Stimulated activated CD8-positive, alpha-beta memory T cell treated with anti-CD3 and anti-CD28 coated beads, Interleukin-7, amount 100 ng/mL, for 48 hours (primary cell): ENCODE measurements around the gene GRIA3.

Experiments
- DNase-seq, 2 donors: peaks; one replicate each; pipeline ENCODE4 v3.0.0-alpha.2; 2020; ENCODE audit warnings: low read depth in 1 of 2; ENCODE audit errors: extremely low read depth in 1 of 2

Gene GRIA3

DNA sequence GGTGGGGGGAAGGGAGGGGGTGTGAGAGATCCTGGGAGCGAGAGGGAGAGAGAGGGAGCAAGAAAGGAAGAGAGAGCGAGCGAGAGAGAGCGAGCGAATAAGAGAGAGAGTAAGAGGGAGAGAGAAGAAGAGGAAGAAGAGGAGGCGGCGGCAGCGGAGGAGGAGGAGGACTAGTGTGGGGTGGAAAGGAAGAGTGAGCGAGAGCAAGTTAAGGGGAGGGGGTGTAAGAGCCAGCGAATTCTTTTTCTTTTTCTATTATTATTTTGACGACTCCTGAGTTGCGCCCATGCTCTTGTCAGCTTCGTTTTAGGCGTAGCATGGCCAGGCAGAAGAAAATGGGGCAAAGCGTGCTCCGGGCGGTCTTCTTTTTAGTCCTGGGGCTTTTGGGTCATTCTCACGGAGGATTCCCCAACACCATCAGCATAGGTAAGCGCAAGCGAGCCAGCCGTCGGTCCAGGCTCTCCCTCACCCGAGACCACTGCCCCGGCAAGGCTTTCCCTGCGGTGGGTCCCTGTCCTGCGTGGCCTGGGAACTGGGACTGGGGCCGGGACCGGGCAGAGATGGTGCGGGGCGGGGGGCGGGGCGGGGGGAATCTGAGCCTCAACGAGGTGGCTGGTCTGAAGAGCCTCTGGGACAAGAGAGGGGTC is at the start of gene GRIA3:
Gene GRIA3, plus strand, starts transcription at position 60 of the 647 bp plus-strand sequence. Its CDS starts 258 bp downstream, at position 318.
- DNase-seq, result no peak

DNA sequence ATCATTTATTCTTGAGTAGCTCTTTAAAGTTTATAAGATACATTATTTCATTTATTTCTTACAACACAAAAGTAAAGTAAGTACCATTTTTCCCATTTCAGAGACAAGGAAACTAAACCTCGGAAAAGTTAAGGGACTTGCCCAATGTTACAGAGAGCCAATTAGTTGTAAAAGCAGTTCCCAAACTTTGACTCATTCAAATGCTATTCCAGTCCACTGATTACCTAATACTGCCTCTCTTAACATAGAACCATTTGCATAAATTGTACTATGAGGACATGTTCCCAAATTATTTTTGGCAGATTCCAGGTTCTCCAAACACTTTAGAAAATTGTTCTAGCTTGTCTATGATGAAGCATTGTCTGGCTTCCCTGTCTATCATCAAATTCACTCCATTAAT is 45.6 kb upstream of the GRIA3 start:
- DNase-seq, result no peak

DNA sequence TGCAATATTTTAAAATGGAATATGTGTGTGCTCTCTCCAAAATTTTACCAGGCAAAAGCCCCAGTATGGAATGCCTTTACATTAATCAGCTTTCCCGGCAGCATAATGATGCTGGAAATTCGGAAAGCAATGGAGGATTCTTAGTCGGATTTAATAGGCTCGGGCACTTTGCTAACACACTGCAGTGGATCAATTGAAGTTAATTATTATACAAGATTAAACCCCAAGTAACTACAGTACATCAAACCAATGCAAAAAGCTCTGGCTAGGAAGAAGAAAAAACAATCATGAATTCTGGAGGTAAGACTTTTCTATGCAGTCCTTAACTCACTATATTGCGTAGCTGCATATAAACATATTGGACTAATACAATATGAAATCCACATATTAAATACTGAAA is 43.6 kb upstream of the GRIA3 start:
- no peak for DNase-seq

DNA sequence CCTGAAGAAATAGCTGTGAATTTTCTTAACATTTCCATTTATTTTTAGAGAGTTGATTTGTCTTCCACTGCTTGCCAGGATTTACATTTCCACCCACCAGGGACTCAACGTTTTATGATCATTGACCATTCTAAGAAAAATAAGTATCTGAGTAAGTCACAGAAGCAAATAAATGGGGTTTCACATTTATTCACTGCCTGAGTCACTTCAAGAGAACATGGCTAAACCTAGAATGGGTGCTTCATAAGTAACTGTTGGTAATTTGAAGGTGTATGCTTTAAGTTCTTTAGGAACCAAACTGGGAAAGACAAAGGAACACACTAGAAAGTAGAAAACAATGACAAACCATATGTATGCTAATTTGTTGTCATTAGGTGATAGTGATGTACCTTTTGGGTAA is 43.2 kb upstream of the GRIA3 start:
- DNase-seq, result no peak

DNA sequence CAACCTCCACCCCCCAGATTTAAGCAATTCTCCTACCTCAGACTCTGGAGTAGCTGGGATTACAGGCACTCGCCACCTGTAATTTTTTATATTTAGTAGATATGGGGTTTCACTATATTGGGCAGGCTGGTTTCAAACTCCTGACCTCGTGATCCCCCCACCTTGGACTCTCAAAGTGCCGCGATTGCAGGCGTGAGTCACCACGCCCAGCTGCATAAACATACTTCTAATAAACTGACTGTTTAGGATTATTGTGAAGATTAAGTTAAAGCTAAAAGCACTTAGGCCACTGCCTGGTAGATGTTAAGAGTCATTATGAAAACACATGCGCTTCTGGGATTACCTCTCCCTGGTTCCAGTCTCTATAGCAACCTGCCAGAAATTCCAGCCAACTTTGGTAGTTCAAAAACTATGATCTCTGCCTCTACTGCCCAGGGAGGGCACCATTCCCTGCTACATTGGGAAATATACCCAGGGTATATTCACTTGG is 30.2 kb upstream of the GRIA3 start:
- no peak for DNase-seq

DNA sequence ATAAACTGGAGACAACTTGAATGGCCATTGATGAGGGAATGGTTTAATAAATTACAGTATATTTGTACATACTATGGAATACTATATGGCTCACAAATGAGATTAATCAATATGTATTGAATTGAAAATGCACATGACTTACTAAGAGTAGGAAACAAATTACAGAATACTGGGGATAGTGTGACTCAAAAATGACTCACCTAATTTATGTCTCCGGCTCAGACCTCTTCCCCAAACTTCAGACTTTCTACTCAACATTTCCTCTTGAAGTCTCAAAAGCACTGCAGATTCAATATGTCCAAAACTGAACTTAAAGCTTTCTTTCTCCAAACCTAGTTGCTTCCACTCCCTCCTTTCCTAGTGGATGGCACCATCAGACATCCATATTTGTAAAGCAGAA is 28.8 kb upstream of the GRIA3 start:
- DNase-seq, result no peak

DNA sequence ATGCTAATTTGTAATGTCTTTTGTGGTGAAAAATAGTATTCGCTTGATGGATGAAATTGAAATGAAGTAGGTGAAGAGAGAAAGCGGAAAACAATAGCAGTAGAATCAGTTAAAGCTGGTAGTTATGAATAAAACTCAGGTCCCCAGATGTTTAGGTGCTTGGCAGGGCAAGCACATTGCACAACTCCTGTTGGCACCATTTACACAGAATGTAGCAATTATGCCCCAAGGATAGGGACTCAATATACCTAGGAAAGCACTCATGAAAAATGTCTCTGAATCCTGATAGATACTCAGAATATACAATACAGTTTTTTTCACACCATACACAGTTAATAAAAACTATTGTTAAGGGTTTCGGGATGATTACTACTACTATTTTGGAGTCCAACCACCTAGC is 26.5 kb upstream of the GRIA3 start:
- no peak for DNase-seq

DNA sequence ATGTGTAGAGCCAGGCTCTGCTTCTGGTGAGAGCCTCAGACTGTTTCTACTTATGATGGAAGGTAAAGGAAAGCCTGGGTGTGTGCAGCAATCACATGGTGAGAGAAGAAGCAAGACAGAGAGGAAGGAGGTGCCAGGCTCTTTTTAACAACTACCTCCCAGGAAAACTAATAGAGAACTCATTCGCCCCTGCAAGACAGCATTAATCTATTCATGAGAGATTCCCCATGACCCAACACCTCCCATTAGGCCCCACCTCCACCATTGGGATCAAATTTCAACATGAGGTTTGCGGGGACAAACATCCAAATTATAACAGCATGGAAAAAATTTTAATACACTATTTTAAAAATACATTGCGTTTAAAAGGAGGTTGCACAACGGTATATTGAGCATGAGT is 24.7 kb upstream of the GRIA3 start:
- DNase-seq, result no peak

DNA sequence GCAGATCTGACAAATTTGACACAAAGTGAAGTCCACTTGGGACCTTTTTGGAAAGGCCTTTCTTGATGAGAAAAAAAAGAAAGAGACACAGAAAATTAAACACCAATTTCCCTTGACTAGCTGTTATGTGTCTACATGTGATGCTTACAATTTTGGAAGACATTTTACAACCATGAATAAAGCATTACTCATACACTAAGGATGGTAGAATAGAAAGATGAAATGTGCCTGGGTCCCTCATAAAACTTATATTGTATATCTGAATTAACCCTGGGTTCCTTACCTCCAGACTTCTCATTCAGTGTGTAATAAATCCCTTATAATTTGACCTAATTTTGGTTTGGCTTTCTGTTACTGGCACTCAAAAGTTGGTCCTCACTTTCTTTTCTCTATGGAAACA is 16.5 kb upstream of the GRIA3 start:
- no peak for DNase-seq

DNA sequence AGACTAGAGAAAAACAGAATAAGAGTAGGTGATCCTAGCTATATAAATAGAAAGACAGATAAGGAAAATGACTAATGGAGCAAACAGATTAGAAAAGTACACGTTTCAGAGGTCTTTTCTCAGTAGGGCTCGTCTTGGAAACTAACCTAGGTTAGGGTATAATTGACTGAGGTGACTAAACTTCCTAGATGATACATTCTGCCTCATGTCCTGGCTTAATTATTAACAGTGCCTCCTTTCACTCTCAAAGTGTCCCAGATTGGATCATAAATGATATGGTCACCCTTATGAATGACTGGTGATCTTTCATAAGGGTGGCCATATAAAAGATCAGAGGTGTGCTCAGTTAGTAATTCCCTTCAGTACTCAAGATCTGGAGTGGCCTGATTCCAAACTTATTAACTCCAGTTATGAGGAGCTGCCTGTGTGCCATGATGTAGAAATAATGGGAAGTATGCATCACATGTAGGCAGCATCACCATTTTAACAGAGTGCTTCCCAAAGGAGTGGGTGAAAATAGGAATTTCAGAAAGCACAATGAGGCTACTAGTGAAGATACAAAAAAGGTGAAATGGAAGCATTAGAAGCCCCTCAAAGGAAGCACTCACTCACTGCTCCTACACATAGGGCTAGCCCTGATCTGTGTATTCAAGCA is 14.7 kb upstream of the GRIA3 start:
- DNase-seq, result no peak

DNA sequence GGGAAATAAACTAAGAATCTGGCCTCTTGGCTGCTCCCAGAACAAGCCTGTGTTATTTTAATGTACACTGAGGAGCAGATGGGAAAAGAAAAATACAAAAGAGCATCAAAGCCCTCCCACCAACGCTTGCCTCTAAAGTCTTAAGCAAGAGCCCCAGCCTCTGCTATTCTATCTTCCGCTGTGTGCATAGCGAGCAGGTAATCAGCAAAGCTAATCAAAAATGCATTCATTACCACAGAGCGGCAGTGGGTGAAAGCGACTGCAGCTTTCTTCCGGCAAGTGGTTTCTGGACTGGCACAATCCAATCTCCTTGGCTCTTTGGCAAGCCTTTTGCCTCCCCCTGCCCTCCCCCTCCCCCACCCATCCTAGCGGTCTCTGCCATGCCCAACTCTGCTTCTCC is 13.5 kb upstream of the GRIA3 start:
- DNase-seq, result no peak

DNA sequence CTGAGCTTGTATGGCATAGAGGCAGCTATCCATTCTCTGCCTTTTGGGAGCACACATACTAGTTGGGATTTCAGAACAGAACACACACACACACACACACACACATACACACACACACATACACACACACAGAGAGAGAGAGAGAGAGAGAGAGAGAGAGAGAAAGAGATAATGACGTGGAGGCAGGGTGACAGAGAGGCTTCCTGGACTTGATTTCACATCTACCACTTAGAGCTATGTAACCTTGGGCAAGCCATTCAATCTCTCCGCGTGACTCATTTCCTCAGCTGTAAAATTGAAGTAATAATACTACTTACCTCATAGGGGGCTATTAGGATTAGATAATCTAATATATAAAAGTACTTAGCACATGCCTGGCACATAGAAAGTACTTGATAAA is 12.3 kb upstream of the GRIA3 start:
- no peak for DNase-seq

DNA sequence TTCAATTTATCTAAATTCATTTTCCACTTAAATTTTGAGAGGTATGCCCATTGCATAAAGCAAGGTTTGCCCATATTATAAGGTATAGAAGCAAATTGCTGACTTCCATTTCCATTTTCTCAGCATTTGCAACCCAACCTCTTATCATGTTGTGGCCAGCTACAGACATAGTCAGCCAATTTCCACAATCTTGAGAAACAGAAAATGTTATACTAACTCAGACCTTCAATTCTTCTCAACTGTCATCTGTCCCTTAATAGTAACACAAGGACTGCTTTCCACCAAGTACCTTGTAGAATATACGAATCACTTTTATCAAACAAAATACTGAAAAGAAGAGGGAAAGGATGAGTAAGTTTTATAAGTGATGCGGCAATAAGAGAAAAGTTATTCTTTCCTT is 11.2 kb upstream of the GRIA3 start:
- no peak for DNase-seq

DNA sequence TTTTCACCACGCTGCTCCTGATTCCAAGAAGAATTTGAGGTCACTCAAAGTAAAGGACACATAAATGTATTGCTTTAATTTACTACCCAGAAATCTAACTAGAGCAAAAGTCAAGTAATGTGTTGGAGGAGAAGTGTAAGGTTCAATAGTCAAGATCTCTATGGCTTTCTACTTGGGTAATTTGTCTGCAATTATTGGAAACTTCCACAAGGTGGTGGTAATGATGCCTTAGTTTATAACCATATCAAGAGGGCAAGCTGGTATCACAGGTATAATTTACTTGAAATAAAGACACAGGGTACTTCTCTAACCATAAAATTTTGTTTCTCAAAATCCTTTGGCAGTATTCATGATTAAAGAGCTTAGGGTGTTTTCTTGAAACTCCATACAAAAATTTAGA is 10.2 kb upstream of the GRIA3 start:
- DNase-seq, result no peak

DNA sequence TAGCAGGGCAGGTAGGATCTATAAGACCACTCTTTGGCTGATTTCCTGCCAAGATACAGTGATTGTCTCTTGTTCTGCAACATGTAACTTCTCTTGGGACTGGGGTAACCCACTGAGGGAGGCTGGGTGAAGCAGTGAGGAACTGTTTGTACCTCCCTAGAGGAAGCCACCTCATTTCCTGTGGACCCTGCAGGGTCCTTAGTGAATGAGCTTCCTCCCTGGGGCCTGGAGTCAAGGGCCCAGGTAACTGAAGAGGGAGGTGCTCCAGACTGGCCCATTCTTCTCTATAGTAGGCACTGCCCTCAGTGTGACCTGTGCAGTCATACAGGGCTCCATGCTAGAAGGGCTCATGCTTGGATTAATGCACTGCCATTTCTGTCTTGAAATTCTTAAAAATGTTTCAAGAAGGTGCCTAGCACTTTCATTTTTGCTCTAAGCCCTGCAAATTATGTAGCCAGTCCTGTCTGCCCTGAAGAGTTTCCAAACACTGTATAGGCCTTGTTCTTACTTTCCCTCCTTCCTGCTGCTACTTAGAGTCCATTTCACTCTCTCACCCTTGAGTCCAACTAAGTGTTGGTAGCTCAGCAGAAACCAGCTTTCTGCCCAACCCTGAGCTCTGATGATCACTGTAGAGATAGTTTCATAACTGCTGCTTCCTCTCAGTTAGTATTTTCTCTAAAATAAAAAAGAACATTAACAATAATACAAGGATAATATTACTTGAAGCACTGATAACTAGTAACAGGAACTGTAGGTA is 8.5 kb upstream of the GRIA3 start:
- no peak for DNase-seq

DNA sequence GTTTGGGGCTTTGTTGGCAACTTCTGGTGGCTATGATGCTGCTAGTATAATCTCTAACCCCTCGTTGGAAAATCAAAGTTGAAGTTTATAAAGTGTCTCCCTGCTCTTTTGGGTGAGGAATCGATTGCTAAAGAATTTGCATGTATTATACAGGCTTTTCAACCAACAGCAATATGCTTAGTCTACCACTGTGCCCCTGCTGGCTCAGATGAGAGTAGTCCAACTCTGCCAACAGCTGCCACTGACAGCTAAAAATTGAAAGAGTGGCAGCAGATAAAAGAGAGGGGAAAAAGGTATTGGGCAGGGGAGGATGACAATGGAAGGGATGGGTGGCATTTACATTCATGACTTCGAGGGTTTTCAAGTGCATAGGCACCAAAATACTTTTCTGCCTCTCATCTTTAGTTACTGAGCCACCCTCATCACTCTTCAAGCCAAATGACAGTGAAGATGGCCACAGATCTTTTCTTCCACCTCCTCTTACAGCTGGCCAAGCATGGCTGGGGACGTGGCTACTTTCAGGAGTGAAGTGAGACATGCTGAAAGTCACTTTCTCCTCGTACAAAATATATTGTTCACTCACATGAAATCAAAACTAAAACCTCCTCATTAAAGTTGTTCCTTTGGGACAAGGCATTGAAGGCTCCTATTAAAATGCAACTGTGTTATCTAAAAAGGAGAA is 2.7 kb upstream of the GRIA3 start:
- no peak for DNase-seq

DNA sequence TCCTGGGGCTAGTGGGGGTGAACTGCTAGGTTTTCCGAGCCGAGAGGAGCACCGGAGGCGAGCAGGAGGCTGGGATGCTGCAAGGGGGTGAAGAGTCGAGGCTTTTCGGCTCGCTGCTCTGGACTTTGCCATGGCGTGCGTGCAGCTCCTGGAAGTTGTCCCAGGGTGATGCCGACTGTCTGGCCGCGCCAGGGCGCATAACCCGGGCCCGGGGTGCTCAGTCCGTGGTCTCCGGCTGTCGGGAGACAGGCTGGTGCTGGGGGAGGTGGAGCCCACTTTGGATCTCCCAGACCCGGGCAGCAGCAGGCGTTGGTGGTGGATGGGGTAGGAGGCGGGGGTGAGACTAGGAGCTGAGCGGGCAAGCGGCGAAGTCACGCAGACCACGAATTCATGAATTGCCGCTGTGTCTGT is 793 bp downstream of the GRIA3 start:
- DNase-seq, result no peak

DNA sequence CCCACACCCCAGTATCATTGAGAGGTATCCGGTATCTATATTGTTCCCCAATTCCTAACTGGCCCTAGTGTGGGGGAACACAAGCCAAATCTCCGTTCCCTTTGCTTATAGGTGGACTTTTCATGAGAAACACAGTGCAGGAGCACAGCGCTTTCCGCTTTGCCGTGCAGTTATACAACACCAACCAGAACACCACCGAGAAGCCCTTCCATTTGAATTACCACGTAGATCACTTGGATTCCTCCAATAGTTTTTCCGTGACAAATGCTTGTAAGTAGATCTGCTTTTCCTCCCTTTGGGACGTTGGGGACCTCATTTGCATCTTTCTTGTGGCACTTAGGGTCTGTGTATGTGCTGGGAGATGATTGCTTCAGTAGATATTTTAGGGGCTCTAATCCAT is 1.6 kb downstream of the GRIA3 start:
- DNase-seq, result no peak

DNA sequence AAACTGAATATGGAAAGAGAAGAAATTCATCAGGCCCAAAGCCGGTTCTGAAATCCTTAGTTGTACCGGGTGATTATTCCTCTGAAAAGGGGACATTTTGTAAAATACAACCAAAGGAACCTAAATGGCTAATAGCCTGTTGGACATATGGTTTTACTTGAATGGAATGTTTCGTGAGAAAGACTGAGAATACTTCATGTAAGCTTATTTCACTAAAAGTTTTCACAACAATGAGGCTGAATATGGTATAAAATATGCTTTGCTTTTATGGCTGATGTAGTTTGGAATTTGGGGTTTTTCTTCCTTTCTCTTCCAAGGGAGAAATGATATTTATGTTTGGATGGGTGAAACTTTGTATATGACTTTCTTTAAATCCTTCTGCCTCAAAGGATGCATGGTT is 2.7 kb downstream of the GRIA3 start:
- DNase-seq, result no peak

DNA sequence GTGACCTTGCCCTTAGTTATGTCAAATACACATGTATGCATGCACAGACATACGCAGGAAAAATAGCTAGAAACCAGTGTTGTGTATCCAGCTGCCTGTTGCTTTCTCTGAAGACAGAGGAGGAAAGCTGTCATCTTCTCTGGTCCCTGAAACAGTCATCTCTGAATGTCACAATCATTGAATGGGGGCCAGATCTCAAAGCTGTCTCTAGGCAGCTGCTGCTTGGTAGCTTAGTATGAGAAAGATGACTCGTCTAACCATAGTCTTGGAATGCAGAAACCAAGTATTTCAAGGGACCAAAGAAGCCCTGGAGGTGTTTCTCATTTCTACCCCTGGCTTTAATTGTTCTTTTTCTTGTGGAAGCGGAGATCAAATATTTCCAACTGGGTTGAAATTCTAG is 4.0 kb downstream of the GRIA3 start:
- DNase-seq, result no peak

DNA sequence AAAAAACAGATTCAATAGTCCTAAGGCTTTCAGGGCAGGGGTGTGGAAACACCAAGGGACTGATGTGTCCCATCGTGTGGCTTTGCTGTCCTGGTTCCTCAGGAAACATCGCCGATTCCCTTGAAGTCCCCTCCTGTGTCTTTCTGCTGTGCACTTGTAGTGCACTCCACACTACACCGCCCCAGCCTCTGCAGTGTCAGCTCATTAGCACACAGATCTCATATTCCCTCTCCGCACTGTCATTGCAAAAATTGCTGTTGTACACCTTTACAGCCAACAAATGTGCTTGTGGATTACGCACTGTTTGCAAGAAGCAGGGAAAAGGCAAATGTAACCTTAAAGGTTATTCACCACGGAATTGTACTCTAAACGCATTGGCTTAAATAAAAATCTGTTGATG is 5.3 kb downstream of the GRIA3 start:
- no peak for DNase-seq

DNA sequence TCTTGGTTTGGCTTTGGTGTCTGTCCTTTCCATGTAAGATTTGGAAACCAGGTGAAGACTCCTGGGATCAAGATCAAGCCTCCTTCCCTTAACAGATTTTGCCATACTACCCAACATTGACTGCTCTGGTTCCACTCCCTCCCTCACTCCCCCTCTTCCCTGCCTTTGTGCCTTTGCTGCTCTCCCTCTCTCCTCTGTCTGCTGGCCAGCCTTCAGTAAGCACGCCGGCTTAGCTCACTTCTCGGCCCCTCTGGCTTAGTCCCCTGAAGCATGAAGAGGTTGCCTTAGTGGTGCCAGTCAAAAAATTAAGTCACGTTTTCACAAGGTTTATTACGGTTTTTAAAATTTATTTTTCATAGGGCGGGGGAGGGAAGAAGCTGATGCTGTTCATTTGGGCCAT is 6.0 kb downstream of the GRIA3 start:
- DNase-seq, result no peak
